ENCODE measurements around the gene CAPN7.
"Not testable (repeated sequence)": the region's sequence is repeated elsewhere in the genome, so short reads cannot be mapped to it uniquely, and the experiment has no call there.

Gene CAPN7

GRCh38 chr3:15205934-15206661, at the start of gene CAPN7:
TSS of gene CAPN7 (plus strand) at chr3:15206246. CDS start at chr3:15206496, 250 bp downstream.
- peak; percentile 38 for TF ChIP-seq CTCF (conservative IDR thresholded peaks at IDR 0.05; ENCODE audit: low read depth)
- peak within 1 kb of the TSS; percentile 90 for H3K27ac ChIP-seq
- ChIA-PET POLR2A (ENCODE audit: low non-redundant PET) (no interaction called here), CTCF (interaction anchor here (0.6 to 1.1 kb wide), 4 partner anchors 12 to 361 kb away, joined by 3 to 7 read pairs (median 4); no protein-coding TSS in a partner anchor)
- peak; percentile 83 for DNase-seq (ENCODE audit: low spot score)

GRCh38 chr3:15157441-15157840, 48.6 kb upstream of the CAPN7 start:
- DNase-seq (ENCODE audit: low spot score) = no peak
- ChIA-PET CTCF (interaction anchor here (0.9 kb wide), 1 partner anchor 23 kb away, joined by 3 read pairs; no protein-coding TSS in a partner anchor), POLR2A (ENCODE audit: low non-redundant PET) (no interaction called here)
- H3K27ac ChIP-seq = no peak overlapping the region
- no peak for TF ChIP-seq CTCF (conservative IDR thresholded peaks at IDR 0.05; ENCODE audit: low read depth)

- CTCF ChIA-PET = no interaction called here
Measured at GRCh38 chr3:15159501-15160136, 46.4 kb upstream of the CAPN7 start.

GRCh38 chr3:15160662-15161061, 45.4 kb upstream of the CAPN7 start:
- no peak overlapping the region for H3K27ac ChIP-seq
- ChIA-PET CTCF (no interaction called here), POLR2A (ENCODE audit: low non-redundant PET) (no interaction called here)
- no peak for TF ChIP-seq CTCF (conservative IDR thresholded peaks at IDR 0.05; ENCODE audit: low read depth)
- no peak for DNase-seq (ENCODE audit: low spot score)

More at GRCh38 chr3:15159501-15160136, 46.4 kb upstream of the CAPN7 start:
- POLR2A ChIA-PET (ENCODE audit: low non-redundant PET) = no interaction called here
- H3K27ac ChIP-seq = no peak overlapping the region
- no peak for DNase-seq (ENCODE audit: low spot score)
- no peak for TF ChIP-seq CTCF (conservative IDR thresholded peaks at IDR 0.05; ENCODE audit: low read depth)

- no peak for TF ChIP-seq CTCF (conservative IDR thresholded peaks at IDR 0.05; ENCODE audit: low read depth)
- POLR2A ChIA-PET (ENCODE audit: low non-redundant PET) = no interaction called here
- H3K27ac ChIP-seq = no peak overlapping the region
- DNase-seq (ENCODE audit: low spot score) = no peak
- CTCF ChIA-PET = no interaction called here
Measured at GRCh38 chr3:15161133-15161532, 44.9 kb upstream of the CAPN7 start.

- POLR2A ChIA-PET (ENCODE audit: low non-redundant PET); DNase-seq (ENCODE audit: low spot score); H3K27ac ChIP-seq; CTCF ChIA-PET: not testable (repeated sequence)
Measured at GRCh38 chr3:15163656-15164055, 42.4 kb upstream of the CAPN7 start.

GRCh38 chr3:15164340-15164739, 41.7 kb upstream of the CAPN7 start:
- no peak overlapping the region for H3K27ac ChIP-seq
- TF ChIP-seq CTCF (conservative IDR thresholded peaks at IDR 0.05; ENCODE audit: low read depth) = no peak
- POLR2A ChIA-PET (ENCODE audit: low non-redundant PET) = no interaction called here
- no peak for DNase-seq (ENCODE audit: low spot score)
- CTCF ChIA-PET = no interaction called here

Data from RWPE1 (cell line).